Left renal cortex interstitium (tissue), 4 donors: Measurements from ENCODE around the gene MRGPRD. TPM values are rescaled to one million over a fixed set of nuclear protein-coding genes. Genes with fewer than 3 reads are reported as not detected.
A peak's percentile ranks its signal among the peaks of the same experiment; 100 is the strongest.

Source experiments
- DNase-seq, 4 donors: peaks; one replicate each; pipeline ENCODE4 v3.0.0-alpha.2; 2013; ENCODE audit warnings: low read depth in 4 of 4, low spot score in 2 of 4, missing footprints in 1 of 4
- polyA plus RNA-seq, 4 donors: library from polyadenylated mRNA; unstranded; fragments of 120-200 nt; gene quantifications; one replicate each; pipeline ENCODE4 v1.2.1, GENCODE V29; 2013; ENCODE audit not compliant: insufficient read length in 4 of 4

MRGPRD gene
- polyA plus RNA-seq, 4 donors, result 0.11 TPM; not detected in 3

DNA sequence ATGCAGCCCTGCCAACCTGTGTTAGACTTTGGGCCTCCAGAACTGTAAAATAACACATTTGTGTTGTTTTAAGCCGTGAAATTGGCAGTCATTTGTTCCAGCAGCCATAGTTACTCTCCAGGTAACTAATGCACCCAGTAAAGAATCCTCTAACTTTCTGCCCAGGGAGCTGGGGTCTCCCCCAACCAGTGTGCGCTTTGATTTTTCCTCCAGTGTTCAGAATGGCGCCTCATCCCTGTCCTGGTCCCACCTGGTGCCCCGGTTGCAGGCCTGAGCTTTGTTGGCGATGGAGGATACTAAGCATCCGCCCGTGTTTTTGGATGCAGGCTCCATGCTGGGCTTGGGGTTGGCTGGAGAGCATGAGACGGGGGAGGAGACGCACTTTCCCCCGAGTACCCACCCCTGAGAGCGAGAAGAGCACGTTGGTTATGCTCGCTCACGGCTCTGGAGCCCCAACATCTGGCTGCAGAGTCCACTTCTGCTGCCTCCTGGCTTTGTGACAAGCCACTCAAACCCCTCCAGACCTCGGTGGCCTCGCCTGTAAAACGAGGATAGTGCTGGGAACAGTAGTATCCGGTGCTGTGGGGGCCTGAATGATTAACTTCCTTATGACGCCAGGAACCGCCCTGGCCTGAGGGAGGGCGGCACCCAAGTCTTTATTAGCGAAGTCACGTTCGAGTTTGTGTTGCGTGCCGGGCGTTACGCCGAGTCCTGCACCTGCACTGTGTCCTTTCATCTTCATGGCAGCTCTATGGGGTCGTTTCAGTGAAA is 25.8 kb downstream of the MRGPRD start:
- peak in 3 of 4 donors; percentile 6 to 39 (median 28) for DNase-seq

DNA sequence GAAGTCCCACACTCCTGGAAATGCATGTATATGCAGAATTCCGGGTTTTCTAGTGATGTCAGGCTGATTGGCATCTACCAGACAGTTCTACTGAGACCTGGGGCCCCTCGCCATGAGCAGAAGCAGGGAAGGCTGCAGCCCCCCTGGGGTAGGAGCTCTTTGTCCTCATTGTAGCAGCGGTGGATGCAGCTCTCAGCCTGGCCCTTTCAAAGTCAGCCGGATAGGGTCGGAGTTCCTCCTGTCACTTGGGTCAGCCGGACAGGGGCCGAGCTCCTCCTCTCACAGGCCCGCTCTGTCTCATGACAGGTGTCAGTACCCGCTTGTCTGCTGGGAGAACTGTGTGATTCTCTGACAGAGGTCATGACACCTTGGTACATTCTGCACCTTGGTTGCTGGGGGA is 30.0 kb downstream of the MRGPRD start:
- DNase-seq, result no peak

DNA sequence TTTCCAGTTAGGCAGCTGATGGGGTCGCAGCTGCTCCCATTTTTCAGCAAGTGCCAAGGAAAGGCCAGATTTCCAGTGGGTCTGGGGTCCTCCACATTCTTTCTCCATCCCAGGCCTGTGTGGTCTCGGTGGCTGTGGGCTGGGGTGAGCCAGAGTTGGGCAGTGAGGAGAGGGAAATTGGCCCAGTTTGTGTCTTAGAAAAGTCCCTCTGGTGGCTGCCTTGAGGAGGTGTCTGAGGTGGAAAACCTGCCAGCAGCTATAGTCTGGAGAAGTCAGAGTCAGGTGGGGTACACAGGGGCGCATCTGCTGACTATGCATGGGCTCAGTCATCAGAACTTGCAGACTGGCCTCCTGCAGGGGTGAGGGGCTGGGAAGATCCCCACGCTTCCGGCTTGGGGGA is 30.5 kb downstream of the MRGPRD start:
- DNase-seq, result no peak

DNA sequence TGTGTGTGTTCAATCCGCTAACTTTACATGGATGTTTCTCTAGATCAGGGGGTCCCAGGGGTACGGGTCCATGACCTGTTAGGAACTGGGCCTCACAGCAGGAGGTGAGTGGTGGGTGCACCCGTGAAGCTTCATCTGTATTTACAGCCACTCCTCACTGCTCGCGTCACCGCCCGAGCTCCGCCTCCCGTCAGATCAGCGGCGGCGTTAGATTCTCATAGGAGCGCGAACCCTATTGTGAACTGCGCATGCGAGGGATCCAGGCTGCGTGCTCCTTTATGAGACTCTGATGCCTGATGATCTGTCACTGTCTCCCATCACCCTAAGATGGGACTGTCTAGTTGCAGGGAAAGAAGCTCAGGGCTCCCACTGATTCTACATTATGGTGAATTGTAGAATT is 31.9 kb downstream of the MRGPRD start:
- no peak for DNase-seq

DNA sequence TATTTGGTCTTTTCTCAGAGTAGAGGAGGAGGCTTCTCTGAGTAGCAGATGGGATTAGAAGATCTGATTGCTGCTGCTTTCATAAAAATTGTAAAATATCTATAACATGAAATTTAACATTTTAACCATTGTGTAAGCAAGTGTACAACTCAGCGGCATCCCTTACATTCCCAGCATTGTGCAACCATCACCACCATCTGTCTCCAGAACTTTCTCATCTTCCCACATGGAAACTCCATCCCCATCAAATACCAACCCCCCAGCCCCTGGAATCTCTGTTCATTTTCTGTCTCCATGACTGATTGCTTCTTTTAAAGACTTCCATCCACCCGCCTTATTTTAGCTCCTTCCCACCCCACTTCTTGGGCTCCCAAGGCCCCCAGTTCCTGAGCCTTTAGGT is 32.3 kb downstream of the MRGPRD start:
- no peak for DNase-seq

DNA sequence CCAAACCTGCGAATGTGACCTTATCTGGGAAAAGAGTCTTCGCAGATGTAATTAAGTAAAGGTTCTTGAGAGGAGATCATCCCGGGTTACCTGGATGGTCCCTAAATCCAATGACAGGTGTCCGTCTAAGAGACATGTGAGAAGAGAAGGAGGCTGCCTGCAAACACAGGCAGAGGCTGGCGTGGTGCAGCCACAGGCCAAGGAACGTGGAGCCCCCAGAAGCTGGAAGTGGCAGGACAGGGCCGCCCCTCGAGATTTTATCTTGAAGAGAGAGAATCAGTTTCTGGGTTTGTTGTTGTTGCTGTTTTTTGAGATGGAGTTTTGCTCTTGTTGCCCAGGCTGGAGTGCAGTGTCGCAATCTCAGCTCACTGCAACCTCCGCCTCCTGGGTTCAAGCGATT is 33.6 kb downstream of the MRGPRD start:
- DNase-seq, result no peak

DNA sequence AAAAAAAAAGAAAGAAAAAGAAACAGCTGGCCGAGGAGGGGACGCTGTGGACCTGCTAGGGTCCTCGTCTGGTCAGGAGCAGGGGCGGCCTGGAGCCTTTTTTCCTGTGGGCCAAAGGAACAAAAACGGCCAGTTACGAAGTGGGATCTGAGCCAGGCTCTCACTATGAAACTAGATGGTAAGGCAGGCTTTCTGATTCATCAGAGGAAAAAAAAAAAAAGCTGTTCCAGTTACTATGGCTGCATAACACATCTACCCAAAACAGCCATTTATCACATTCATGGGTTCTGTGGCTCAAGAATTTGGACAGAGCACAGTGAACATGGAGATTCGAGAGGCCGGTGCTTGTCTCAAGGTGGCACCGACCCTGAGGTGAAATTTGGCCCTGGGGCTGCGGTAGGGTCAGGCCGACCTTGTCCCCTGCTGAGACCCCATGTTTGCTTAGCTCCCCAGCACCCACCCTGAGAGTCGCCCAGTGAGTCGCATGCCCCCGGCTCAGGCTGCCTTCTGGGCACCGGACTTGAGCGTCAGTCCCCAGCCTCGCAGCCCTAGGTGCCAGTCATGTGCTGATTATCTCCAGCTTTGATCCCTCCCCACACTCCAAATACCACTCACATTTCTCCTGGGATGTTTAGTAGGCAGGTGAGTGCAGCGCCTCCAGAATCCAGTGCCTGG is 34.2 kb downstream of the MRGPRD start:
- peak; percentile 7 to 44 (median 36) for DNase-seq

DNA sequence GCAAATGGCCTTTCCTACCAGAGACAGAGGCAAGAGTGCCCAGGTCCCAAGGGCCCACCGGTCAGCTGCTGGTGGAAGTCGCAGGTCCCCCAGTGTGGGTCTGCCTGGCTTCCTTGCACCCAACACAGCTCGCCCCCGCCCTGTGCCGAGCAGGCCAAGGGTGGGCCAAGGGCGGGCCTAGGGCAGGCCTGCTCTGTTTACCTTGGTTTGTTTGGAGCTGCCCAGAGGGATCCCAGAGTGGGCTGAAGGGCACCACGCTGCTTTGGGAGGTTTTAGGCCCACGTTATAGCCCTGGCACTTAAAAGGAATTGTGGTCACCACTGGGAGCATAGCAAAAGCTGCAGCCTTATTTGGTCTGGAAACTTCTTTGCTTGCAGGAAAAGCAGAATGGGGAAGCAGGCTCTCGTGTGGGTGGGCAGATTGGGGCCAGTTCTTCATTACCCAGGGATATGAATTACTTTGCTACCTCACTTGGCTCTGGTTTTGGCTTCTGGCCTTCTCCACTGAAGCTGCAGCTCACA is 38.0 kb downstream of the MRGPRD start:
- no peak for DNase-seq

DNA sequence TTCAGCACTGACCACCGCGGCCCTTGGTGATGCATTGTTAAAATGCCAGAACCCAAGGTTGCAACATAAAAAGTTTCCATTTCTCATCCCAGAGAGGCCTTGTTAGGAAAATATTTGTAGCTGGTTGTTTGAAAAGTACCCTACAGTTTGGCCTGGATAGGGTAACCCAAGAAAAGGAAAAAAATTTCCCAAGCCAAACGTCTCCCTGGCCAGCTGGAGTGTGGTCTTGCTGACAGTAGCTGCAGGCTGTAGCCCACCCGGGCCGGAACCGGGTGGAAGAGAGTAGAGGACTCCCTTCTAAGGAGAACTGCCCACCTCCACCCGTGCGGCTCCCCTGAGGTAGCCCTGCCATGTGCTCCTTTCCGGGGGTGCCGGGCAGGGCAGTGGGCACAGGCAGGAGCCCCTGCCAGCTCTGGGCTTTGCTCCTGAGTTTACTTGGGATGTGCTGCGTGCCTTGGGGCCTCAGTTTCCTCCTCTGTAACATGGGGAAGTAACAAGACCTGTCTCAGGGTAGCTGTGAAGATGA is 38.6 kb downstream of the MRGPRD start:
- no peak for DNase-seq

DNA sequence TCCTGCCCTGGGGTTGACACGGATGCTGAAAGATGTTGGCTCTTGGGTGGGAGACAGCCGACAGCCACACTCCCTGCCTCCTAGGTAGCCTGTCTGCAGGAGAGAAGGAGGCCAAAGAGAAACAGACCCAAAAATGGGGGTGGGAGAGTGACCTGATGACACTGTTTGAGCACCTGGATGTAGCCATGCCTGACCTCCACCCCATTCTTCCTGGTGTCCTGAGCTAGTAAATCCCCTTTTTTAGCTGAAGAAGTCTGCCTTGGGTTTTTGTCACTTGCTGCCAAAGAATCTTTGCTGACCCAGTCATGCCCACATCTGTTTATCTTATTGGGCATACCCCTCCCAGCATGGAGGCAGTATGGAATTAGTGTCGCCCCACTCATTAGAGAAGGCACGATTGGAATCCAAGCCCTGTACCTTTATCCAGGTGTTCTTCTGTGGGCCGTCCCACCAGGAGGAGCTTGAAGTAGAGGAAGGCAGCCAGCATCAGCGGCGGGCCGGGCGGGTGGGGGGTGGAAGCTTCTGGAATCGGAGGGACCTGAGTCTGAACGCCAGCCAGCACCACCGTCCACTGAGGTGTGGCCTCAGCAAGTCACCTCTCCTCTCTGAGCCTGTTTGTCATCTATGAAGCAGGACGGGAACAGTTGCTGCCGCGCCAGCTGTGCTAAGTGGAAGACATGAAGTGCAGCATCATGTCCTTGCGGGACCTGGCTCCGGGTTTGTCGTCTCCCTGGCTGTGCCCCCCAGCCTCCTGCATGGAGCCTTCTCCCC is 39.3 kb downstream of the MRGPRD start:
- DNase-seq, result no peak

DNA sequence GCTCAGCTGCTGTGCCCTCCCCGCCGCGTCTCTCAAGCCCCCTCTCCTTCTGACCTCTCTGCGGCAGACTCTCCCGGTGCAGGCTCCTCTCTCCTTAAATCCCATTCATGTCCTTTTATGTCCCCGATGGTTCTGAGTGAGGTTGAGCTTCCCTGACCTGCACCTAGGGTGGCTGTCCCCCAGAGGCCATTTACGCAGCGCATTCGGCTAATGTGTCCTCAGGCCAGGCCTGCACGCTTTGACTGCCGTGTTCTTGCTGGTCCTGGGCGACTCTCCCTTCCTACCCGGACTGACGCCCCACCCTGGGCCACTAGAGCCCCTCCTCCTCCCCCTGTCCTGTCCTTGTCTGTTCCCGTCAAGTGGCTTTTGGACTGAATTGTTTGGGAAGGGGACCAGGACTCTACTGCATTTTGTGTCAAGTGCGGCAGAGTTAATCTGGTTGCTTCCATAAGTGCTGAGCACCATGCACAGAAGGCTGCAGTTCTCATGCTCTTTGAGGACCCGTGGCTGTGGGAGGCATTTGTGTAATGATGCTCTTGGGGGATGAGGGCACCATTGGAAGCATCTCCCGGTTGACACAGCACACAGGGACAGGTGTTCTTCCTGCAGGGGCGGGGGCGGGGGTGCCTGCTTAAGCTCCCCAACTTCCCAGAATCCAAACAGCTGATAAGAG is 40.0 kb downstream of the MRGPRD start:
- DNase-seq, result no peak

DNA sequence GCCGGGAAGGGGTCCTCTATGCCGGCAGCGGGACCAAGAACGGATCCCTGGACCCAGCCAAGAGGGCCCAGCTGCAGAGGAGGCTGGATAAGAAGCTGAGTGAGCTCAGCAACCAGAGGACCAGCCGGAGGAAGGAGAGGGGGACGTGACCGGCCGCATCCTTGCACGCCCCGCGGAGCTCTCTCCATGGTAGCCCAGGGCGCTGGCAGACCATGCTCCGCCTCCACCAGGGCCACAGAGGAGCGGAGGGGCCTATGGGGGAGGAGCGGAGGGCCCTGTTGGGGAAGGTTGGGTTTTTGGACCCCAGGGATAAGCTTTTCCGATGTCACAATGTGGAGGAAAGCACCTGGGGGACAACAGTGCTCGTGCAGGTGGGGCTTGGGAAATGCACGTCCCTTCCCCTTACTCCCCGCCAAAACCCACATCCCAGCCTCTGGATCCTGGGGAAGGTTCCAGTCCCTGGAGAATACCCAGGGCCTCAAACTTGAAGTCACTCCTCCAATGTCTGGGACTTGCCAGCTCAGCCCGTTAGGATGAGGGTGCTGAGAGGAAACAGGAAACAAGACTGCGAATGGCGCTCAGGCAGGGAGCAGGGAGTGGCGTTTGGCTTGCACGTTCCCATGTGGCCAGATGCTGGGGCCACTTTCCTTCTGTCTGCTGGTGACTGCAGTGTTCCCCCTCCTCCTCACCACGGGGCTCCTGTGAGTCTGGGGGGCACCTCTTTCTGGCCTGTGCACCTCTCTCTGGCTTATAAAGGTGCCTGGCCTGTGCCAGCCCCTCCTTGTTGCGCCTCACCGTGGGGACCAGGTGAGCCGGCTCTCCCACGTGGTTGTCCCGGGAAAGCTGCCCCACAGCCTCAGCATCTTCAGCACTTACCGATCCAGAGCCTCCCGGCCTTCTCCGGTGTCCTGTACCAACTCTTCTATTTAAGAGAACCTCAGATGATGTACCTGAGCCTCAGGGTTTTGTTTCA is 40.9 kb downstream of the MRGPRD start:
- no peak for DNase-seq

DNA sequence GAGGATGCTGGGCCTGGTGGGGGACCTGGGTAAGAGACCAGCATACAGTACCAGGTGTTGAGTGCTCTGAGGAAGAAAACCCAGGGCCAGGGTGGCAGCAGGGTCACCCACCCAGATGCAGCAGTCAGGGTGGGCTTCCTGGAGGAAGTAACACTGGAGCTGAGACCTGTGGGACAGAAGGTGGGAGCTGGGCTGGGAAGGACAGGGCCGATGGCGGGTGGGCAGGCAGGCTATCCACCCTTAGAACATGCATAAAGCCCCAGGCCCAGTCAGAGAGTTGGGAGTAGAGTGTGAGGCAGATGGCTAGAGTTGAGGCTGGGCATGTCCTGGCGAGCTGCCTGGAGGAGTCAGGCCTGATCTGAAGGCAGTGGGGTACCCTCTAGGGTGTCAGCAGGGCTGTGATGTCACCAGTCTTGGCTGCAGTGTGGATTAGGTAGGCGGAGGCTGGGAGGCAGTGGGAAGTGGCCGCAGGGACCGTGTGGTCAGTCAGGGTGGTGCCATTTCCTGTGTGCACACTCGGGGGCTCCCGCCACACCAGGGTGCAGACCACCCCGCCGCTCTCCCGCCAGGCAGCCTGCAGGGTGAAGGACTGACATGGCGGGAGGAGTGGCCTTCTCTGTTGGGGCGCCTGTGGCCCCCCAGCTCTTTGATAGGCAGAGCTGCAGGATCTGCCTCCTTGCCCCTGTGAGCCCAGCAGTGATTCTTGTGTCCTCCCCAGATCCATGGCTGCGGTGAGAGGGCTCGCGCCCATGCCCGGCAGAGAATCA is 41.8 kb downstream of the MRGPRD start:
- no peak for DNase-seq

DNA sequence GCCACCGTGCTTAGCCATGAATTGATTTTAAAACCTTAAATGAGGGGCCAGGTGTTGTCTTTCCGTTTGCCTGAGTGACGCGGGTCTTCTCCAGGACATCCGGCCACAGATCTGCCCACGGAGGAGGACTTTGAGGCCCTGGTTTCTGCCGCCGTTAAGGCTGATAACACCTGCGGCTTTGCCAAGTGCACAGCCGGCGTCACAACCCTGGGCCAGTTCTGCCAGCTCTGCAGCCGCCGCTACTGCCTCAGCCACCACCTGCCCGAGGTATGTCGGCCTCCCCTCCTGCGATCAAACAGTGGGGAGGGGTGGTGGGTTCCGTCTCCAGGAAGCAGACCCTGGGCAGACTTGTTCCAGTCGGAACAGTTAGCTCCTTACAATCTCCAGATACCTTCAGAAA is 42.7 kb downstream of the MRGPRD start:
- DNase-seq, result no peak

DNA sequence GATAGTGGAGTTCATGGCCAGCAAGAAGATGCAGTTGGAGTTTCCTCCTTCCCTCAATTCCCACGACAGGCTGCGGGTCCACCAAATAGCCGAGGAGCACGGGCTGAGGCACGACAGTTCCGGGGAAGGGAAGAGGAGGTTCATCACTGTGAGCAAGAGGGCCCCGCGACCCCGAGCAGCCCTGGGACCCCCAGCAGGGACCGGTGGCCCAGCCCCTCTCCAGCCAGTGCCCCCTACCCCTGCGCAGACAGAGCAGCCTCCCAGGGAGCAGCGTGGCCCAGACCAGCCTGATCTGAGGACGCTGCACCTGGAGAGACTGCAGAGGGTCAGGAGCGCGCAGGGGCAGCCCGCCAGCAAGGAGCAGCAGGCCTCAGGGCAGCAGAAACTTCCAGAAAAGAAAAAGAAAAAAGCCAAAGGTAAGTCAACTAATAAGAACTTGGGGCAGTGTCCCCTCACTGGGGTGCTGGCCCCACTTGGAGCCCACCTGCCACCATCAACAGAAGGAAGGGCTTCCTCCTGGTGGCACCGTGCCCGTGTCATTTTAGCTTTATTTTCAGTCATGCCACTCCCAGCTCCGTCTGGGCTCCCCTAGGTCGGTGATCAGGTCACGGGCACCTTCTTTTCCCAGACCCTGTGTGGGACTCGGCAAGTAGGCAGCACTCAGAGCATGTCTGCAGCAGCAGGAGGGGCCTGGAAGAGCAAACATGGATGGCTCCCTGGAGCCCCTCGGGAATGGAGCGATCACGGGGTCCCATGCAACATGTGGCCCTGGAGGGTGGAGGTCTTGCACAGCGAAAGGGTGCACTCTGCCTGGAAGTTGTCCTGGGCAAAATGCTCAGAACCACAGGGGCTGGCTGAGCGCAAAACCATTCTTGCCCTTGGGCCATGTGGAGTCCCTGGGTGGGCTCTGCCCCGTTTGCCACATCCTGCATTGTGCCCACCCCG is 43.8 kb downstream of the MRGPRD start:
- DNase-seq, result no peak

DNA sequence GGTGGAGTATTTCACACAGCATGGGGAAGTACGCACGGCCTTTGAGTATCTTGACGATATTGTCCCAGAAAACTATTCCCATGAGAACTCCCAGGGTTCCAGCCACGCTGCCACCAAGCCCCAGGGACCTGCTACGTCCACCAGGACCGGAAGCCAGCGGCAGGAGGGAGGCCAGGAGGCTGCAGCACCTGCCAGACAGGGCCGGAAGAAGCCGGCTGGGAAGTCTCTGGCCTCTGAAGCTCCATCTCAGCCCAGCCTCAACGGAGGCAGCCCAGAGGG is 44.5 kb downstream of the MRGPRD start:
- no peak for DNase-seq

DNA sequence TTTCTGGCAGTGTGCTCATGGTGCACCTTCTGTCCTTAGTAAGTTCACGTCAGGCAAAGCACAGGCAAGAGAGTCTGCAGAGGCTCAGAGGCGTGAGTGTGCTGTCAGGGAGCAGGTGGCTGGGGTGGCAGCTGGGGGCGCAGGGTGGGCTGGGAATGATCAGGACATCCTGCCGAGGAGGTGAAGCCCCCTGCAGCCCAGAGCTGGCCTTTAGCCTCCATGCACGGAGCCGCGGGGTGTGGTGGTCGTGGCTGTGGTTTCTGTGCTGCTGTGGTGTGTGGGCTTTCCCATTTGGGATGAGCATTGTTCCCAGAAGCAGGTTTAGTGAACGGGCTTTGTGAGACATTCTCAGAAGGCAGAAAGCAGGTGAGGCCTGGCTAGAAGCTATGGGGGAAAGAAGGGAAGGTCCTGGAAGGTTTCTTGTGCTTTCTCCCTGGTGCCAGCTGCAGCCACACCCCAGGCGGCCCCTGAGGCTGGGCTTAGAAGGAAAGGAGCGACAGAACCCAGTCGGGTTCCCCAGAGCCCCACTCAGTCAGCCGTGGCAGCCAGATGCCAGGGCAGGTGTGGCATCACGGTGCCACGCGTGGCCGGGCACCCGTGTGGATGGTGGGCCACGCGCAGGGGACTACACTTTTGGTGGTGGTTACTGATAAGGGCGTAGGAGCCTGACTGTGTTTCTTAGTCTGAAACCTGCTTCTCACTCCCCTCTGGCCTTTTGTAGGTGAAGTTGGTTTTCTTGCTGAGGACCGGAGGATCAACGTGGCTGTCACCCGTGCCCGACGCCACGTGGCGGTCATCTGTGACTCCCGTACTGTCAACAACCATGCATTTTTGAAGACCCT is 45.0 kb downstream of the MRGPRD start:
- DNase-seq, result no peak
